ENCODE data around the gene STIM1. TPM values are rescaled to one million over a fixed set of nuclear protein-coding genes. Genes with fewer than 3 reads are reported as not detected.

The STIM1 gene
- polyA plus RNA-seq, 3 donors = 33.1 to 35.1 (median 34.2) TPM

- no peak for DNase-seq (ENCODE audit: low read depth in 3 of 3, low spot score in 2 of 3)
Measured at GRCh38 chr11:3830088-3830487, 25.4 kb upstream of the STIM1 start.

- no peak for DNase-seq (ENCODE audit: low read depth in 3 of 3, low spot score in 2 of 3)
Measured at GRCh38 chr11:3830730-3831129, 24.7 kb upstream of the STIM1 start.

GRCh38 chr11:3831378-3832239 is 23.9 kb upstream of the STIM1 start:
- DNase-seq (ENCODE audit: low read depth in 3 of 3, low spot score in 2 of 3) = no peak

GRCh38 chr11:3832816-3833215 is 22.6 kb upstream of the STIM1 start:
- DNase-seq (ENCODE audit: low read depth in 3 of 3, low spot score in 2 of 3) = no peak

GRCh38 chr11:3833449-3833848 is 22.0 kb upstream of the STIM1 start:
- DNase-seq (ENCODE audit: low read depth in 3 of 3, low spot score in 2 of 3) = no peak

- DNase-seq (ENCODE audit: low read depth in 3 of 3, low spot score in 2 of 3) = no peak
Measured at GRCh38 chr11:3834349-3834663, 21.2 kb upstream of the STIM1 start.

- no peak for DNase-seq (ENCODE audit: low read depth in 3 of 3, low spot score in 2 of 3)
Measured at GRCh38 chr11:3834664-3835461, 20.6 kb upstream of the STIM1 start.

- DNase-seq (ENCODE audit: low read depth in 3 of 3, low spot score in 2 of 3) = no peak
Measured at GRCh38 chr11:3835751-3836150, 19.7 kb upstream of the STIM1 start.

GRCh38 chr11:3836903-3837302 is 18.6 kb upstream of the STIM1 start:
- no peak for DNase-seq (ENCODE audit: low read depth in 3 of 3, low spot score in 2 of 3)

GRCh38 chr11:3837793-3838192 is 17.7 kb upstream of the STIM1 start:
- no peak for DNase-seq (ENCODE audit: low read depth in 3 of 3, low spot score in 2 of 3)

GRCh38 chr11:3838504-3838903 is 17.0 kb upstream of the STIM1 start:
- DNase-seq (ENCODE audit: low read depth in 3 of 3, low spot score in 2 of 3) = no peak

- no peak for DNase-seq (ENCODE audit: low read depth in 3 of 3, low spot score in 2 of 3)
Measured at GRCh38 chr11:3840004-3840869, 15.2 kb upstream of the STIM1 start.

GRCh38 chr11:3840870-3841425 is 14.5 kb upstream of the STIM1 start, which contains the start of gene RHOG:
TSS of gene RHOG (minus strand) at chr11:3840959. CDS start at chr11:3828138, 12,821 bp downstream.
- DNase-seq (ENCODE audit: low read depth in 3 of 3, low spot score in 2 of 3) = peak in 1 of 3 donors; percentile 56

GRCh38 chr11:3841426-3842350 is 13.8 kb upstream of the STIM1 start:
- peak in 2 of 3 donors; percentile 62 to 68 for DNase-seq (ENCODE audit: low read depth in 3 of 3, low spot score in 2 of 3)

- no peak for DNase-seq (ENCODE audit: low read depth in 3 of 3, low spot score in 2 of 3)
Measured at GRCh38 chr11:3843326-3843725, 12.1 kb upstream of the STIM1 start.

GRCh38 chr11:3845246-3845645 is 10.2 kb upstream of the STIM1 start:
- no peak for DNase-seq (ENCODE audit: low read depth in 3 of 3, low spot score in 2 of 3)

GRCh38 chr11:3845670-3846069 is 9.8 kb upstream of the STIM1 start:
- no peak for DNase-seq (ENCODE audit: low read depth in 3 of 3, low spot score in 2 of 3)

GRCh38 chr11:3849297-3849874 is 6.1 kb upstream of the STIM1 start:
- no peak for DNase-seq (ENCODE audit: low read depth in 3 of 3, low spot score in 2 of 3)

GRCh38 chr11:3853545-3853842 is 2.0 kb upstream of the STIM1 start:
- DNase-seq (ENCODE audit: low read depth in 3 of 3, low spot score in 2 of 3) = no peak

All from right renal cortex interstitium (tissue), 3 donors.